HCT116 (cell line): Measurements from ENCODE around the gene CD247. TPM values are rescaled to one million over a fixed set of nuclear protein-coding genes. Genes with fewer than 3 reads are reported as not detected.

Experiments
- ATAC-seq: fragments of 200-7000 bp; cut with Tn5 transposase; 2 replicates; pipeline ENCODE4 v1.9.1; 2020; ENCODE audit warnings: mild to moderate bottlenecking, moderate library complexity
- BruUV-seq: library from RNA; stranded (reverse); fragments of 400-500 nt; replicated peaks from 2 replicates; lab custom pipeline; 2021; lab: Mats Ljungman, UMichigan
- CTCF ChIA-PET: fragments of 300-600 bp; sonication (Branson Sonifier 250); formaldehyde crosslinking; loops from one replicate; lab custom pipeline; 2021; ENCODE audit warnings: antibody characterized with exemption; lab: Charles Lee
- POLR2A ChIA-PET: fragments of 300-600, 350-600 bp; sonication (Branson Sonifier 250); formaldehyde crosslinking; loops from one replicate; lab custom pipeline; 2021; ENCODE audit warnings: antibody characterized with exemption; lab: Charles Lee
- RAD21 ChIA-PET, 2 experiments: fragments of 300-600 bp; sonication (Branson Sonifier 250); formaldehyde crosslinking; loops; one replicate each; lab custom pipeline; 2023; ENCODE audit warnings: low total read pairs in 2 of 2; ENCODE audit not compliant: uncharacterized antibody in 2 of 2, unreplicated experiment in 2 of 2, low non-redundant PET in 1 of 2; lab: Charles Lee
- DNase-seq: peaks from one replicate; pipeline ENCODE4 v3.0.0-alpha.2; 2010; ENCODE audit warnings: low read depth, low spot score
- H2AFZ ChIP-seq: fragments of 200-600 bp; shearing (Covaris generic), sonication (generic); 2 replicates; pipeline ENCODE4 v1.6.1; 2017; ENCODE audit warnings: low read depth, mixed run types, mixed read lengths, antibody characterized with exemption, low read length; ENCODE audit not compliant: poor library complexity, severe bottlenecking
- H3K27ac ChIP-seq: 2 replicates; pipeline ENCODE4 v1.5.1; 2012; ENCODE audit warnings: low read depth, low read length
- H3K27me3 ChIP-seq: fragments of 200-600 bp; sonication (generic); 2 replicates; pipeline ENCODE4 v1.6.1; 2016; ENCODE audit warnings: mixed run types, low read length, mixed read lengths; ENCODE audit not compliant: insufficient read depth
- H3K36me3 ChIP-seq, 2 experiments: fragments of 200-500 bp in 1 of 2; fragments of 200-600 bp in 1 of 2; sonication (Bioruptor generic) in 1 of 2; sonication (generic) in 1 of 2; 2 replicates each; pipeline versions ENCODE4 v1.5.1 to v1.6.1; 2014 to 2016; ENCODE audit warnings: low read length in 2 of 2, inconsistent platforms in 1 of 2, mixed read lengths in 1 of 2, mixed run types in 1 of 2; ENCODE audit not compliant: insufficient read depth in 2 of 2, control insufficient read depth in 1 of 2
- H3K4me1 ChIP-seq, 2 experiments: fragments of 200-600 bp in 1 of 2; sonication (generic) in 1 of 2; 2 replicates each; pipeline versions ENCODE4 v1.5.1 to v1.6.1; 2012 to 2017; ENCODE audit warnings: low read length in 2 of 2, inconsistent platforms in 1 of 2, mild to moderate bottlenecking in 1 of 2, mixed read lengths in 1 of 2, mixed run types in 1 of 2, moderate library complexity in 1 of 2; ENCODE audit not compliant: insufficient read depth in 2 of 2, control insufficient read depth in 1 of 2
- H3K4me2 ChIP-seq: fragments of 200-600 bp; sonication (generic); 2 replicates; pipeline ENCODE4 v1.6.1; 2017; ENCODE audit warnings: mixed run types, low read length, mixed read lengths
- H3K4me3 ChIP-seq, 2 experiments: fragments of 200-600 bp in 1 of 2; sonication (generic) in 1 of 2; replicated peaks in 1 of 2; 2 replicates each; pipeline ENCODE4 v1.5.1; 2011 to 2016; ENCODE audit warnings: low read length in 2 of 2, control low read depth in 1 of 2, low read depth in 1 of 2, mild to moderate bottlenecking in 1 of 2, mixed read lengths in 1 of 2, mixed run types in 1 of 2
- H3K79me2 ChIP-seq: fragments of 200-600 bp; sonication (generic); 2 replicates; pipeline ENCODE4 v1.6.1; 2017; ENCODE audit warnings: mild to moderate bottlenecking, mixed run types, low read length, moderate library complexity, mixed read lengths; ENCODE audit not compliant: insufficient read depth
- H3K9ac ChIP-seq: fragments of 200-600 bp; sonication (generic); 2 replicates; pipeline ENCODE4 v1.6.1; 2016; ENCODE audit warnings: low read length, mixed read lengths
- H3K9me2 ChIP-seq: fragments of 200-600 bp; sonication (generic), shearing (Covaris generic); 2 replicates; pipeline ENCODE4 v1.6.1; 2017; ENCODE audit warnings: mixed run types, mild to moderate bottlenecking, moderate library complexity; ENCODE audit not compliant: insufficient read depth
- H3K9me3 ChIP-seq, 2 experiments: fragments of 200-500 bp in 1 of 2; fragments of 200-600 bp in 1 of 2; sonication (Bioruptor generic) in 1 of 2; sonication (generic) in 1 of 2; 2 replicates each; pipeline ENCODE4 v1.6.1; 2014 to 2017; ENCODE audit warnings: low read length in 2 of 2, mixed read lengths in 2 of 2, inconsistent platforms in 1 of 2, low read depth in 1 of 2, mild to moderate bottlenecking in 1 of 2, mixed run types in 1 of 2, moderate library complexity in 1 of 2; ENCODE audit not compliant: control insufficient read depth in 1 of 2, insufficient read depth in 1 of 2
- H4K20me1 ChIP-seq: fragments of 200-600 bp; sonication (generic), shearing (Covaris generic); 2 replicates; pipeline ENCODE4 v1.6.1; 2017; ENCODE audit warnings: mixed run types, mild to moderate bottlenecking, moderate library complexity; ENCODE audit not compliant: insufficient read depth
- ATF3 ChIP-seq: IDR thresholded peaks from 2 replicates; pipeline ENCODE4 v1.6.1; 2012
- CEBPB ChIP-seq: IDR thresholded peaks from 2 replicates; pipeline ENCODE4 v1.6.1; 2012; ENCODE audit warnings: low read depth
- CTCF ChIP-seq, 3 experiments: fragments of 200-600 bp in 1 of 3; sonication (generic) in 1 of 3; IDR thresholded peaks in 2 of 3; conservative IDR thresholded peaks in 1 of 3; 2 replicates each; pipeline ENCODE4 v1.5.1; 2012 to 2017; ENCODE audit warnings: low read depth in 2 of 3, low read length in 2 of 3, antibody characterized with exemption in 1 of 3, borderline replicate concordance in 1 of 3, control low read depth in 1 of 3, mild to moderate bottlenecking in 1 of 3, mixed read lengths in 1 of 3, mixed run types in 1 of 3, moderate library complexity in 1 of 3; ENCODE audit not compliant: insufficient read depth in 1 of 3
- EGR1 ChIP-seq: IDR thresholded peaks from 2 replicates; pipeline ENCODE4 v1.6.1; 2012; ENCODE audit warnings: low read depth
- JUND ChIP-seq: IDR thresholded peaks from 2 replicates; pipeline ENCODE4 v1.6.1; 2012
- POLR2A ChIP-seq: IDR thresholded peaks from 2 replicates; pipeline ENCODE4 v1.7.0; 2011; ENCODE audit warnings: borderline replicate concordance; ENCODE audit not compliant: insufficient read depth, insufficient read length; ENCODE audit errors: extremely low read depth
- POLR2AphosphoS5 ChIP-seq: IDR thresholded peaks from 2 replicates; pipeline ENCODE4 v1.6.1; 2011; ENCODE audit warnings: mild to moderate bottlenecking, low read depth, low read length, moderate library complexity
- SIN3A ChIP-seq: IDR thresholded peaks from 2 replicates; pipeline ENCODE4 v1.6.1; 2012; ENCODE audit warnings: low read depth
- TCF7L2 ChIP-seq: IDR thresholded peaks from 2 replicates; pipeline ENCODE4 v1.7.0; 2011; ENCODE audit warnings: borderline replicate concordance, inconsistent platforms; ENCODE audit not compliant: insufficient read depth, insufficient read length; ENCODE audit errors: extremely low read depth
- YY1 ChIP-seq: IDR thresholded peaks from 2 replicates; pipeline ENCODE4 v1.6.1; 2011; ENCODE audit warnings: low read length, low read depth, moderate library complexity, mild to moderate bottlenecking; ENCODE audit not compliant: insufficient replicate concordance; ENCODE audit errors: extremely low read depth
- ZFX ChIP-seq: fragments of 450-650 bp; IDR thresholded peaks from 2 replicates; pipeline ENCODE4 v1.6.1; 2017
- ZNF274 ChIP-seq: fragments of 200-500 bp; sonication (Bioruptor generic); IDR thresholded peaks from 2 replicates; pipeline ENCODE4 v1.6.1; 2014; ENCODE audit warnings: mild to moderate bottlenecking, low read depth, low read length, inconsistent platforms
- intact Hi-C: fragments of 100-400 bp; cut with micrococcal nuclease; formaldehyde crosslinking; loops from 2 replicates; pipeline ENCODE4 v1.10.0; 2022
- total RNA-seq: library from RNA; stranded (reverse); gene quantifications from one replicate; pipeline ENCODE4 v1.2.1, GENCODE V29; 2021; ENCODE audit not compliant: unreplicated experiment
- TF ChIP-seq, protein P1 (sequence below): IDR thresholded peaks from 2 replicates; pipeline ENCODE4 v1.6.1; 2012; ENCODE audit warnings: low read depth

CD247 gene
- total RNA-seq, 1 experiment from 2014 or later: 0.57 TPM

DNA sequence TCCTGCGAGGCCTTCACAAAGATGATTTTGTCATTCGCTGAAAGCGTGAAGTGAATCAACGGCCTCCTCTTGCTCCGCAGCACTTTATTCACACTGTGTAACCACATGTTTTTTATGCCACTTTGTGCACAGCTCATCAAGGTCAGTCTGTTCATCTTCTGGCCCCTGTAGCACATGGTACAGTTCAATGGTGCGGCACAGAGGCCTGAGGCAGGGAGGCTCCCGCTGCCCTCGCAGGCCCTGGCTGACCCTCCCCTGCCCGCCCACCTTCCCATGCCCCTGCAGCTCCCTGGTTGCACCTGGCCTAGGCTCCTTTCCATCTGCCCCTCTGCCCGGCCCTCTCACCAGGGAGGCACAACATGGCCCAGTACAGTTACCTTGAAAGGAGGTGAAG lies 87.5 kb downstream of the CD247 start (continued):
- TF ChIP-seq POLR2A: no peak
- TF ChIP-seq JUND: no peak
- no peak for TF ChIP-seq YY1
- TF ChIP-seq ZNF274: no peak
- no peak for TF ChIP-seq EGR1
- TF ChIP-seq, all 23 proteins: peak for 0

- intact Hi-C loops: no loop called here
- no peak overlapping the region for H3K4me2 ChIP-seq
- BruUV-seq: no TSS peak
- no peaks in the 10 kb centered on the region for H3K9me2 ChIP-seq
- no peaks in the 10 kb centered on the region for H3K36me3 ChIP-seq
- no peak for TF ChIP-seq SIN3A
- H3K79me2 ChIP-seq: no peaks in the 10 kb centered on the region
- no peaks in the 10 kb centered on the region for H3K9me3 ChIP-seq
- no peak overlapping the region for H3K27ac ChIP-seq
- no peak overlapping the region for H3K4me3 ChIP-seq
- no peak for DNase-seq
- ChIA-PET RAD21 (interaction anchor here in 1 of 2 experiments (0.6 kb wide), 1 partner anchor 166 kb away, joined by 3 read pairs; no protein-coding TSS in a partner anchor), CTCF (no interaction called here), POLR2A (no interaction called here)
- no peaks in the 10 kb centered on the region for H3K27me3 ChIP-seq
- no peak for ATAC-seq
- H4K20me1 ChIP-seq: no peaks in the 10 kb centered on the region
- H3K4me1 ChIP-seq: no peaks in the 10 kb centered on the region
- H2AFZ ChIP-seq: no peak overlapping the region
- no peak overlapping the region for H3K9ac ChIP-seq
These were observed 88.0 kb downstream of the CD247 start for GRCh38 chr1:167430134-167430848.

DNA sequence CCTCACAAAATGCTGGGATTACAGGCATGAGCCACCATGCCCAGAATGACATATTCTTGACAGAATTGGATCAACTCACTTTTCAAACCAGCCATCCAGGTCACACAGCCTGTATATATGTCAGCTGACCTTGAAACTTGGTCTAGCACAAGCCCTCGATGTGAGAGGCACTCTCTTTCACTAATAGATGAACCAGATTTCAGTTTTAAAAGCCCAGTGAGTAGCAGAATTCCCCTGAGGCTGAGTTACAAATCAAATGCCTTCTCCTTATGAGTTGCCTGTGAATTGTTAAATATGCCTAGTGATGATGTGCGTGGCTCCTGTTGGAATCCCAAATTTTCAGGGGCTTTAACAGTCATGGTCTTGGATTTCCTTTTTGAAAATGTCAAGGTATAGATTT lies 88.7 kb downstream of the CD247 start:
- H3K4me2 ChIP-seq: no peak overlapping the region
- intact Hi-C loops: no loop called here
- BruUV-seq: TSS peak; percentile 17
- no peaks in the 10 kb centered on the region for H3K79me2 ChIP-seq
- ChIA-PET POLR2A (no interaction called here), RAD21 (no interaction called here), CTCF (no interaction called here)
- H3K9me2 ChIP-seq: no peaks in the 10 kb centered on the region
- no peaks in the 10 kb centered on the region for H3K4me1 ChIP-seq
- H4K20me1 ChIP-seq: no peaks in the 10 kb centered on the region
- no peak overlapping the region for H2AFZ ChIP-seq
- no peak overlapping the region for H3K27ac ChIP-seq
- no peak overlapping the region for H3K9ac ChIP-seq
- no peak for ATAC-seq
- no peaks in the 10 kb centered on the region for H3K27me3 ChIP-seq
- H3K9me3 ChIP-seq: no peaks in the 10 kb centered on the region
- no peaks in the 10 kb centered on the region for H3K36me3 ChIP-seq
- H3K4me3 ChIP-seq: no peak overlapping the region
- no peak for DNase-seq
- TF ChIP-seq CEBPB: no peak
- TF ChIP-seq ZFX: no peak
- no peak for TF ChIP-seq TCF7L2
- no peak for TF ChIP-seq ATF3
- TF ChIP-seq, protein P1, sequence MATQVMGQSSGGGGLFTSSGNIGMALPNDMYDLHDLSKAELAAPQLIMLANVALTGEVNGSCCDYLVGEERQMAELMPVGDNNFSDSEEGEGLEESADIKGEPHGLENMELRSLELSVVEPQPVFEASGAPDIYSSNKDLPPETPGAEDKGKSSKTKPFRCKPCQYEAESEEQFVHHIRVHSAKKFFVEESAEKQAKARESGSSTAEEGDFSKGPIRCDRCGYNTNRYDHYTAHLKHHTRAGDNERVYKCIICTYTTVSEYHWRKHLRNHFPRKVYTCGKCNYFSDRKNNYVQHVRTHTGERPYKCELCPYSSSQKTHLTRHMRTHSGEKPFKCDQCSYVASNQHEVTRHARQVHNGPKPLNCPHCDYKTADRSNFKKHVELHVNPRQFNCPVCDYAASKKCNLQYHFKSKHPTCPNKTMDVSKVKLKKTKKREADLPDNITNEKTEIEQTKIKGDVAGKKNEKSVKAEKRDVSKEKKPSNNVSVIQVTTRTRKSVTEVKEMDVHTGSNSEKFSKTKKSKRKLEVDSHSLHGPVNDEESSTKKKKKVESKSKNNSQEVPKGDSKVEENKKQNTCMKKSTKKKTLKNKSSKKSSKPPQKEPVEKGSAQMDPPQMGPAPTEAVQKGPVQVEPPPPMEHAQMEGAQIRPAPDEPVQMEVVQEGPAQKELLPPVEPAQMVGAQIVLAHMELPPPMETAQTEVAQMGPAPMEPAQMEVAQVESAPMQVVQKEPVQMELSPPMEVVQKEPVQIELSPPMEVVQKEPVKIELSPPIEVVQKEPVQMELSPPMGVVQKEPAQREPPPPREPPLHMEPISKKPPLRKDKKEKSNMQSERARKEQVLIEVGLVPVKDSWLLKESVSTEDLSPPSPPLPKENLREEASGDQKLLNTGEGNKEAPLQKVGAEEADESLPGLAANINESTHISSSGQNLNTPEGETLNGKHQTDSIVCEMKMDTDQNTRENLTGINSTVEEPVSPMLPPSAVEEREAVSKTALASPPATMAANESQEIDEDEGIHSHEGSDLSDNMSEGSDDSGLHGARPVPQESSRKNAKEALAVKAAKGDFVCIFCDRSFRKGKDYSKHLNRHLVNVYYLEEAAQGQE: no peak
- no peak for TF ChIP-seq POLR2A
- TF ChIP-seq POLR2AphosphoS5: no peak
- TF ChIP-seq CTCF (IDR thresholded peaks at IDR 0.05 in 2 of 3, conservative IDR thresholded peaks at IDR 0.05 in 1 of 3; ENCODE audit: borderline replicate concordance in 1 of 3, insufficient read depth in 1 of 3, low read depth in 2 of 3, low read length in 2 of 3): no peak
